Right ventricle myocardium inferior (tissue), 1 donor: Measurements from ENCODE around the gene LMOD3. TPM values are rescaled to one million over a fixed set of nuclear protein-coding genes. Genes with fewer than 3 reads are reported as not detected.

Experiments
- ATAC-seq: fragments of 200-7000 bp; cut with Tn5 transposase; one replicate; pipeline ENCODE4 v1.9.1; 2020; ENCODE audit warnings: mild to moderate bottlenecking, moderate library complexity
- DNase-seq: peaks from one replicate; pipeline ENCODE4 v3.0.0; 2021; ENCODE audit errors: missing footprints
- intact Hi-C: fragments of 100-400 bp; cut with DNase I; formaldehyde crosslinking; loops from one replicate; pipeline ENCODE4 v1.11.0; 2022
- total RNA-seq: library from RNA; stranded (reverse); fragmentation: NEBNext Ultra II Directional; extraction: Animal tissue kit (Norgen Biotek cat#: 25700); gene quantifications from one replicate; pipeline ENCODE4 v1.2.1, GENCODE V29; 2021
- donor health status: DM: no; HTN: yes; CAD: no; lungs with severe emphysema.

Gene LMOD3
- total RNA-seq, 1 donor from 2014 or later: 149 TPM

GRCh38 chr3:69080233-69080920 lies 42.0 kb downstream of the LMOD3 start, which contains the start of gene UBA3:
UBA3 (minus strand) TSS chr3:69080365; CDS start chr3:69080353, 12 bp downstream.
- ATAC-seq: peak; percentile 88
- peak; percentile 96 for DNase-seq
- intact Hi-C loops: loop anchor here (2.0 kb wide), 1 partner anchor 40 kb away; no protein-coding TSS in a partner anchor

- peak; percentile 45 for ATAC-seq
- intact Hi-C loops: loop anchor here (2.0 kb wide), 2 partner anchors 27 to 41 kb away; partner anchors contain the start of gene TMF1
- DNase-seq: peak; percentile 72
Measured at GRCh38 chr3:69079269-69080159, 42.9 kb downstream of the LMOD3 start.

- ATAC-seq (no peak), DNase-seq (no peak)
- intact Hi-C loops: no loop called here
Measured at GRCh38 chr3:69072928-69073327, 49.5 kb downstream of the LMOD3 start.

GRCh38 chr3:69066121-69066520 lies 56.3 kb downstream of the LMOD3 start:
- ATAC-seq (no peak), DNase-seq (no peak)
- intact Hi-C loops: no loop called here

GRCh38 chr3:69065318-69065964 lies 57.0 kb downstream of the LMOD3 start:
- intact Hi-C loops: no loop called here
- ATAC-seq: no peak

GRCh38 chr3:69063636-69064035 lies 58.8 kb downstream of the LMOD3 start:
- DNase-seq (no peak), ATAC-seq (no peak)
- intact Hi-C loops: no loop called here

More at GRCh38 chr3:69065318-69065964, 57.0 kb downstream of the LMOD3 start:
- DNase-seq: no peak

- DNase-seq (no peak), ATAC-seq (no peak)
- intact Hi-C loops: no loop called here
Measured at GRCh38 chr3:69059688-69060087, 62.7 kb downstream of the LMOD3 start.

- intact Hi-C loops: no loop called here
- no peak for DNase-seq
Measured at GRCh38 chr3:69058947-69059224, 63.5 kb downstream of the LMOD3 start.

GRCh38 chr3:69058180-69058946 lies 64.0 kb downstream of the LMOD3 start:
- ATAC-seq: no peak
- no peak for DNase-seq
- intact Hi-C loops: no loop called here

More at GRCh38 chr3:69058947-69059224, 63.5 kb downstream of the LMOD3 start:
- ATAC-seq: no peak

Other genes with a start within 250 kb of the LMOD3 start
- not detected for gene TAFA4, start 190.0 kb downstream of the LMOD3 start, total RNA-seq
- 25.2 TPM for gene EOGT, start 108.9 kb downstream of the LMOD3 start, total RNA-seq
- 19.2 TPM for gene TMF1, start 70.3 kb downstream of the LMOD3 start, total RNA-seq
- gene UBA3, start 42.2 kb downstream of the LMOD3 start, total RNA-seq: 89.1 TPM
- gene ARL6IP5, start 37.7 kb downstream of the LMOD3 start, total RNA-seq: 195 TPM